Measurements from ENCODE around the gene NCKIPSD.
A peak's percentile ranks its signal among the peaks of the same experiment; 100 is the strongest.

Gene NCKIPSD

DNA sequence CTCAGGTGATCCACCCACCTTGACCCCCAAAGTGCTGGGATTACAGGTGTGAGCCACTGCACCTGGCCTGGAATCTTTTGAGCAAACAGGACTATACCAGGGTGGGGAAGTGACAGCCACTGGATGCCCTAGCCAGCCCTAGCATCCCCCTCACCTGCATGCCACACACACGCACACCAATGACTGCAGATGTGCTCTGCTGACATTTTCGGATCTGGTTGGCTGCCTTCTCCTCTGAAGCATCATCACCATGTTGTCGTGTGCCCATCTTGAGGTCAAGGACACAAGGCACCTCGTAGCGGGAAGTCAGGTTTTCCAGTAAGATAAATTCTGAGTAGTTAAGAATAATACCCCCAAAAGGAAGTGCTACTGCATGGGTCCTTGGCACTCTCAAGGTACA is 3.7 kb upstream of the NCKIPSD start:
- H3K4me1 ChIP-seq (ENCODE audit: insufficient read depth, poor library complexity, severe bottlenecking), result peaks cover 10% of the 10 kb centered on the region
- no peak for DNase-seq (ENCODE audit: low spot score)
- no peaks in the 10 kb centered on the region for H3K9me3 ChIP-seq (ENCODE audit: severe bottlenecking)
- H3K4me3 ChIP-seq (ENCODE audit: severe bottlenecking), result no peak overlapping the region
- TF ChIP-seq, protein P1, sequence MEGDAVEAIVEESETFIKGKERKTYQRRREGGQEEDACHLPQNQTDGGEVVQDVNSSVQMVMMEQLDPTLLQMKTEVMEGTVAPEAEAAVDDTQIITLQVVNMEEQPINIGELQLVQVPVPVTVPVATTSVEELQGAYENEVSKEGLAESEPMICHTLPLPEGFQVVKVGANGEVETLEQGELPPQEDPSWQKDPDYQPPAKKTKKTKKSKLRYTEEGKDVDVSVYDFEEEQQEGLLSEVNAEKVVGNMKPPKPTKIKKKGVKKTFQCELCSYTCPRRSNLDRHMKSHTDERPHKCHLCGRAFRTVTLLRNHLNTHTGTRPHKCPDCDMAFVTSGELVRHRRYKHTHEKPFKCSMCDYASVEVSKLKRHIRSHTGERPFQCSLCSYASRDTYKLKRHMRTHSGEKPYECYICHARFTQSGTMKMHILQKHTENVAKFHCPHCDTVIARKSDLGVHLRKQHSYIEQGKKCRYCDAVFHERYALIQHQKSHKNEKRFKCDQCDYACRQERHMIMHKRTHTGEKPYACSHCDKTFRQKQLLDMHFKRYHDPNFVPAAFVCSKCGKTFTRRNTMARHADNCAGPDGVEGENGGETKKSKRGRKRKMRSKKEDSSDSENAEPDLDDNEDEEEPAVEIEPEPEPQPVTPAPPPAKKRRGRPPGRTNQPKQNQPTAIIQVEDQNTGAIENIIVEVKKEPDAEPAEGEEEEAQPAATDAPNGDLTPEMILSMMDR (IDR thresholded peaks at IDR 0.05; ENCODE audit: poor library complexity, severe bottlenecking), result no peak
- ATAC-seq (ENCODE audit: low read depth), result no peak
- H3K27ac ChIP-seq (ENCODE audit: poor library complexity, severe bottlenecking), result no peak overlapping the region
- H3K27me3 ChIP-seq (ENCODE audit: insufficient read depth, poor library complexity, severe bottlenecking), result no peaks in the 10 kb centered on the region
- peaks cover 70% of the 10 kb centered on the region for H3K36me3 ChIP-seq (ENCODE audit: low read depth)

DNA sequence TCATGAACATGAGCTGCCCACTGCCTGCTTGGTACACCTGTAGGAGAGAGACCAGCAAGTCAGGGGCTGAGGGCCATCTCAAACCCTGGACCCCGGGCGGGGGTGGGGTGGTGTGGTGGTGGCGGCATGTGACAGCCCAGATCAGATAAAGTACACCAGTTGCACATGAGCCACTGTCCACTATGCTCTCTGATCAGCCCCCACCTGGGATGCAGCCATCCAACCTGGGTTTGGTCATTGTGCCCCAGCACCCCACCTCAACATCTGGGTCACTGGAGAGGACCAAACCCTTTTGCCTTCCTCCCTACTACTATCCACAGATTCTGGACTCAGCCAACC is 3.0 kb upstream of the NCKIPSD start:
- peaks cover 65% of the 10 kb centered on the region for H3K36me3 ChIP-seq (ENCODE audit: low read depth)

DNA sequence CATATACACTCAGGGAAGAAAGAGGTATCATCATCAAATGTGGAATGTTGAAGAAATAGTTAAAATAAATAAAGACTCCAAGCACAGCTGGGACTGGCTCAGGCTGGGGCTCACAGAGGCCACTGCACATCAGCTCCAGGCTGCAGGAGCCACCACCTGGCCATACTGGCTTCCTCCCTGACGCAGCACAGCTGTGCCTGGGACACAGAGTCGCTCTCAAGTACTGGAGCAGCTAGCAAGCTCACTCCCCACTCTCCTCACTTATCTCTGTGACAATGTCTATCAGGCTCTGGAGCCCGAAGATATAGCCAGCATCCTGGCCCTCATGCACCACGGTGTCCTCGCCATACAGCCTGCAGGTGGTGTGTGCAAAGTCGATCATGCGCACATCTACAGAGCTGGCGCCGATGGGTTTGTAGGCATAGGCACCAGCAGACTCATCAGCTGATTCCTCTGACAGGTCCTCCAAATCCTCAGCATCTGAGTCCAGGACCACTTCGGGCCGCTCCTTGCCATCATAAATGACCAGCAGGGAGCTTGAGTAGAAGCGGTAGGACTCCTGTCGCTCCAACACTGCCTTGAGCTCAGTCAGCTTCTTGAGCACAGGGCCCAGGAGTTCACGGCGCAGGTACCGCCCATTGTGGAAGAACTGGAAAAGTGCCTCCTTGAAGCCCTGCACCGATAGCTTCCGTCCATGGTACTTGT is 2.5 kb upstream of the NCKIPSD start:
- H3K36me3 ChIP-seq (ENCODE audit: low read depth), result peaks cover 65% of the 10 kb centered on the region
- peaks cover 13% of the 10 kb centered on the region for H3K4me1 ChIP-seq (ENCODE audit: insufficient read depth, poor library complexity, severe bottlenecking)
- DNase-seq (ENCODE audit: low spot score), result no peak
- TF ChIP-seq, protein P1 (IDR thresholded peaks at IDR 0.05; ENCODE audit: poor library complexity, severe bottlenecking), result no peak
- H3K9me3 ChIP-seq (ENCODE audit: severe bottlenecking), result no peaks in the 10 kb centered on the region
- no peak for ATAC-seq (ENCODE audit: low read depth)
- no peaks in the 10 kb centered on the region for H3K27me3 ChIP-seq (ENCODE audit: insufficient read depth, poor library complexity, severe bottlenecking)
- H3K4me3 ChIP-seq (ENCODE audit: severe bottlenecking), result no peak overlapping the region
- H3K27ac ChIP-seq (ENCODE audit: poor library complexity, severe bottlenecking), result peak overlapping the region; percentile 70

More for the DNA sequence above, 3.0 kb upstream of the NCKIPSD start:
- DNase-seq (ENCODE audit: low spot score) (no peak), ATAC-seq (ENCODE audit: low read depth) (no peak)
- no peaks in the 10 kb centered on the region for H3K9me3 ChIP-seq (ENCODE audit: severe bottlenecking)
- H3K4me3 ChIP-seq (ENCODE audit: severe bottlenecking), result no peak overlapping the region
- H3K27ac ChIP-seq (ENCODE audit: poor library complexity, severe bottlenecking), result no peak overlapping the region
- TF ChIP-seq, protein P1 (IDR thresholded peaks at IDR 0.05; ENCODE audit: poor library complexity, severe bottlenecking), result no peak
- H3K4me1 ChIP-seq (ENCODE audit: insufficient read depth, poor library complexity, severe bottlenecking), result peaks cover 8% of the 10 kb centered on the region
- no peaks in the 10 kb centered on the region for H3K27me3 ChIP-seq (ENCODE audit: insufficient read depth, poor library complexity, severe bottlenecking)

DNA sequence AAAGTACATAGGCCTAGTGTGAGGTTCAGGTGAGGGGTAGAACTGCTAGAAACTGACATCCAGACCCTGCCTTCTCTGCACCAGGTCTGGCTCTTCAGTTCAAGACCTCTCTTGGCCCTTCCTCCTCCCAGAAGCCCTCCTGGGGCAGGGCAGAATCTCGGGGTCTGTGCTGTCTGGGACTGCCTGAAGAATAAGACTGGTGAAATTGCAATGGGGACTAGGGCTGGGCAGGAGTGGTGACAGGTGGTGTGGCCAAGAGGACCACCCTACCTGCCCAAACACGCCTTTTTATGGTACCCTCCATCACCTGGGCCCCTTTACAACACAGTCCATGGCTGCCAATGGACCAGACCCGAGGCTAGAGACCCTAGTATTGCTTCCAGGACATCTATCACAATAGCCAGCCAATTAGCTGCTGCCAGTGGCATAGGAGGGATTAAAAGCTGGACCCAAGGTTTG is 1.5 kb upstream of the NCKIPSD start:
- peaks cover 65% of the 10 kb centered on the region for H3K36me3 ChIP-seq (ENCODE audit: low read depth)
- no peaks in the 10 kb centered on the region for H3K27me3 ChIP-seq (ENCODE audit: insufficient read depth, poor library complexity, severe bottlenecking)
- TF ChIP-seq, protein P1 (IDR thresholded peaks at IDR 0.05; ENCODE audit: poor library complexity, severe bottlenecking), result no peak
- no peak for DNase-seq (ENCODE audit: low spot score)
- peaks cover 17% of the 10 kb centered on the region for H3K4me1 ChIP-seq (ENCODE audit: insufficient read depth, poor library complexity, severe bottlenecking)
- ATAC-seq (ENCODE audit: low read depth), result no peak
- peak overlapping the region; percentile 70 for H3K27ac ChIP-seq (ENCODE audit: poor library complexity, severe bottlenecking)
- no peaks in the 10 kb centered on the region for H3K9me3 ChIP-seq (ENCODE audit: severe bottlenecking)
- no peak overlapping the region for H3K4me3 ChIP-seq (ENCODE audit: severe bottlenecking)

DNA sequence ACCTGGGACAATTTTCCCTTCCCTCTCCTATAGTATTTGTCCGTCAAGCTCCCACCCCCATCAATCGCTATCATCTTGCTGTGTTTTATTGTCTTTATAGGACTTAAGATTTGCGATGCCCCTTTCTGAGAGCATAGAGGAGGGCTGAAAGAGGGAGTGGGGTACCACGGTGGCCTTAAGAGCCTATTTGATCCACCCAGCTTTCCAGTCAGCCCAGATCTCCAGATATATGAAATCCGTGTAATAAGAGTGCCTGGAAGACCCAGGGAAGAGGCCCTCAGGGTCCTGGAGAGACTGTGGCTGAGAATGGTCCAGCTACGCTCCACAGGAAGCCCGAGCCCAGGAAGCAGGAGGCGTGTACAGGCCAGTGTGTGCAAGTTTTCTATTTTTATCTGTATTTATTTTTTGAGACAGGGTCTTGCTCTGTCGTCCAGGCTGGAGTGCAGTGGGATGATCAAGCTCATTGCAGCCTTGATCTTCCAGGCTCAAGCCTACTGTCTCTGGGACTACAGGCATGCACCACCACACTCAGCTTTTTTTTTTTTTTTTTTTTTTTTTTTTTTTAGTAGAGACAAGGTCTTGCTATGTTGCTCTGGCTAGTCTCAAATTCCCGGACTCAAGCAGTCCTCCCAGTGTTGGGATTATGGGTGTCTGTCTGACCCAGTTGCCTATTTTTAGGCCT is 964 bp upstream of the NCKIPSD start:
- H3K27ac ChIP-seq (ENCODE audit: poor library complexity, severe bottlenecking), result peak overlapping the region; percentile 70
- TF ChIP-seq, protein P1 (IDR thresholded peaks at IDR 0.05; ENCODE audit: poor library complexity, severe bottlenecking), result no peak
- H3K36me3 ChIP-seq (ENCODE audit: low read depth), result peaks cover 65% of the 10 kb centered on the region
- DNase-seq (ENCODE audit: low spot score) (no peak), ATAC-seq (ENCODE audit: low read depth) (no peak)
- no peak overlapping the region for H3K4me3 ChIP-seq (ENCODE audit: severe bottlenecking)
- H3K27me3 ChIP-seq (ENCODE audit: insufficient read depth, poor library complexity, severe bottlenecking), result no peaks in the 10 kb centered on the region
- H3K4me1 ChIP-seq (ENCODE audit: insufficient read depth, poor library complexity, severe bottlenecking), result peaks cover 17% of the 10 kb centered on the region
- no peaks in the 10 kb centered on the region for H3K9me3 ChIP-seq (ENCODE audit: severe bottlenecking)

All from RWPE2 (cell line).